Parathyroid adenoma (tissue), 2 donors: Measurements from ENCODE around the gene NEUROD1.
A peak's percentile ranks its signal among the peaks of the same experiment; 100 is the strongest.

Experiments used
- H2AFZ ChIP-seq: fragments of 300-600 bp; sonication (generic); one replicate; pipeline ENCODE4 v1.7.0; 2017; ENCODE audit warnings: antibody characterized with exemption, mild to moderate bottlenecking
- H3K27ac ChIP-seq: fragments of 300-600 bp; sonication (generic); one replicate; pipeline ENCODE4 v1.7.0; 2017
- H3K27me3 ChIP-seq: fragments of 300-600 bp; sonication (generic); one replicate; pipeline ENCODE4 v1.7.0; 2017; ENCODE audit warnings: low read length; ENCODE audit not compliant: control insufficient read depth, insufficient read depth
- H3K36me3 ChIP-seq: fragments of 300-600 bp; sonication (generic); one replicate; pipeline ENCODE4 v1.7.0; 2017; ENCODE audit warnings: low read length; ENCODE audit not compliant: control insufficient read depth, insufficient read depth
- H3K4me1 ChIP-seq: fragments of 300-600 bp; sonication (generic); one replicate; pipeline ENCODE4 v1.7.0; 2017; ENCODE audit warnings: control low read depth
- H3K4me2 ChIP-seq: fragments of 300-600 bp; sonication (generic); one replicate; pipeline ENCODE4 v1.7.0; 2017; ENCODE audit warnings: low read length
- H3K4me3 ChIP-seq: fragments of 300-600 bp; sonication (generic); one replicate; pipeline ENCODE4 v1.7.0; 2017; ENCODE audit warnings: low read depth, low read length
- H3K79me2 ChIP-seq: fragments of 300-600 bp; sonication (generic); one replicate; pipeline ENCODE4 v1.7.0; 2017; ENCODE audit warnings: control low read depth
- H3K9ac ChIP-seq: fragments of 300-600 bp; sonication (generic); one replicate; pipeline ENCODE4 v1.7.0; 2017; ENCODE audit warnings: mild to moderate bottlenecking
- H3K9me3 ChIP-seq: fragments of 300-600 bp; sonication (generic); one replicate; pipeline ENCODE4 v1.7.0; 2017; ENCODE audit warnings: low read length; ENCODE audit not compliant: control insufficient read depth
- TF ChIP-seq, protein P1 (sequence below): fragments of 300-600 bp; sonication (generic); IDR thresholded peaks from one replicate; pipeline ENCODE4 v1.7.0; 2017; ENCODE audit warnings: antibody characterized with exemption, mild to moderate bottlenecking
- donor health status: primary hyperparathyroidism.

NEUROD1 gene

DNA sequence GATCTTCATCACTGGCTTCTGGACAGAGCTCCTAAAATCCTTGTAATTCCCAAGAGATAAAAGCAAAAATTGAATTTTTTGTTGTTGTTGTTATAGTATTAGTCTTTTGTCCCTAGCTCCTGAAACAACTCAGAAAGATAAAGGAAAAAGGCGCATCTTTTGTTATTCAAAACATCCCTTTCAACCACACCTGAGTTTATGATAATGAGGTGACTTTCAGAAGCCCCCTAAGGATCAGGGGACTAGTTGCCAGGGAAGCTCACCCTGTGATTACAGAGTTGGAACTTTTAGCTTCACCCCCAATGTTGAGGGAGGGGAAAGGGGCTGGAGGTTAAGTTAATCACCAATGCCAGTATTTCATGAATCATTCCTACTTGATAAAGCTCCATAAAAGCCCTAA, 13.1 kb downstream of the NEUROD1 start:
- Histone ChIP-seq H3K4me3 (no peak overlapping the region), H3K27me3 (no peaks in the 10 kb centered on the region), H2AFZ (no peak overlapping the region), H3K79me2 (no peaks in the 10 kb centered on the region), H3K9ac (no peak overlapping the region), H3K9me3 (no peaks in the 10 kb centered on the region), H3K27ac (no peak overlapping the region), H3K4me1 (no peaks in the 10 kb centered on the region), H3K36me3 (no peaks in the 10 kb centered on the region), H3K4me2 (no peak overlapping the region)
- TF ChIP-seq, protein P1, sequence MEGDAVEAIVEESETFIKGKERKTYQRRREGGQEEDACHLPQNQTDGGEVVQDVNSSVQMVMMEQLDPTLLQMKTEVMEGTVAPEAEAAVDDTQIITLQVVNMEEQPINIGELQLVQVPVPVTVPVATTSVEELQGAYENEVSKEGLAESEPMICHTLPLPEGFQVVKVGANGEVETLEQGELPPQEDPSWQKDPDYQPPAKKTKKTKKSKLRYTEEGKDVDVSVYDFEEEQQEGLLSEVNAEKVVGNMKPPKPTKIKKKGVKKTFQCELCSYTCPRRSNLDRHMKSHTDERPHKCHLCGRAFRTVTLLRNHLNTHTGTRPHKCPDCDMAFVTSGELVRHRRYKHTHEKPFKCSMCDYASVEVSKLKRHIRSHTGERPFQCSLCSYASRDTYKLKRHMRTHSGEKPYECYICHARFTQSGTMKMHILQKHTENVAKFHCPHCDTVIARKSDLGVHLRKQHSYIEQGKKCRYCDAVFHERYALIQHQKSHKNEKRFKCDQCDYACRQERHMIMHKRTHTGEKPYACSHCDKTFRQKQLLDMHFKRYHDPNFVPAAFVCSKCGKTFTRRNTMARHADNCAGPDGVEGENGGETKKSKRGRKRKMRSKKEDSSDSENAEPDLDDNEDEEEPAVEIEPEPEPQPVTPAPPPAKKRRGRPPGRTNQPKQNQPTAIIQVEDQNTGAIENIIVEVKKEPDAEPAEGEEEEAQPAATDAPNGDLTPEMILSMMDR: no peak

GRCh38 chr2:181662287-181662686, 18.0 kb downstream of the NEUROD1 start:
- H3K27ac ChIP-seq: no peak overlapping the region

DNA sequence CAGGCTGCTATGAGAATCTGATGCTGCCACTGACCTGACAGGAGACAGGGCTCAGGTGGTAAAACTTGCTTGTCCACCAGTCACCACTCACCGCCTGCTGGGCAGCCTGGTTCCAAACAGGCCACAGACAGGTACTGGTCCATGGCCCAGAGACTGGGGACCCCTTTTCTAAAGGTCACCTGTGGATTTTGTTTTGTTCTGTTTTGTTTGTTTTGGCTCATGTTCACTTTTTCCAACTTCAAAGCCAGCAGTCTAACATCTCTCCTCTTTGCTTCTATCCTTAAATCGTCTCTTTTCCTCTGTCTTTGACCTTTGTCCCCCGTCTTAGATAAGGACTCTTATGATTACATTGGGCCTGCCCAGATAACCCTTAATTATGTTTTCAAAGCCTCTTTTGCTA, 20.1 kb downstream of the NEUROD1 start:
- TF ChIP-seq, protein P1: no peak
- no peaks in the 10 kb centered on the region for H3K79me2 ChIP-seq
- H3K27me3 ChIP-seq: no peaks in the 10 kb centered on the region
- no peak overlapping the region for H3K9ac ChIP-seq
- no peak overlapping the region for H3K4me3 ChIP-seq
- no peak overlapping the region for H2AFZ ChIP-seq
- no peaks in the 10 kb centered on the region for H3K9me3 ChIP-seq
- no peaks in the 10 kb centered on the region for H3K36me3 ChIP-seq
- peaks cover 4% of the 10 kb centered on the region for H3K4me1 ChIP-seq
- no peak overlapping the region for H3K4me2 ChIP-seq
- H3K27ac ChIP-seq: no peak overlapping the region

More at GRCh38 chr2:181662287-181662686, 18.0 kb downstream of the NEUROD1 start:
- H3K36me3 ChIP-seq: no peaks in the 10 kb centered on the region
- TF ChIP-seq, protein P1: no peak
- no peaks in the 10 kb centered on the region for H3K4me1 ChIP-seq
- no peak overlapping the region for H3K9ac ChIP-seq
- H3K27me3 ChIP-seq: no peaks in the 10 kb centered on the region
- no peaks in the 10 kb centered on the region for H3K9me3 ChIP-seq
- no peak overlapping the region for H2AFZ ChIP-seq
- H3K79me2 ChIP-seq: no peaks in the 10 kb centered on the region
- no peak overlapping the region for H3K4me3 ChIP-seq
- no peak overlapping the region for H3K4me2 ChIP-seq

GRCh38 chr2:181658444-181658843, 21.9 kb downstream of the NEUROD1 start:
- no peak overlapping the region for H3K9ac ChIP-seq
- H3K4me1 ChIP-seq: peaks cover 4% of the 10 kb centered on the region
- H3K79me2 ChIP-seq: no peaks in the 10 kb centered on the region
- H3K9me3 ChIP-seq: no peaks in the 10 kb centered on the region
- H3K27me3 ChIP-seq: no peaks in the 10 kb centered on the region
- TF ChIP-seq, protein P1: no peak
- H3K4me2 ChIP-seq: no peak overlapping the region
- H3K4me3 ChIP-seq: no peak overlapping the region
- no peaks in the 10 kb centered on the region for H3K36me3 ChIP-seq
- no peak overlapping the region for H3K27ac ChIP-seq
- H2AFZ ChIP-seq: peak overlapping the region; percentile 26

DNA sequence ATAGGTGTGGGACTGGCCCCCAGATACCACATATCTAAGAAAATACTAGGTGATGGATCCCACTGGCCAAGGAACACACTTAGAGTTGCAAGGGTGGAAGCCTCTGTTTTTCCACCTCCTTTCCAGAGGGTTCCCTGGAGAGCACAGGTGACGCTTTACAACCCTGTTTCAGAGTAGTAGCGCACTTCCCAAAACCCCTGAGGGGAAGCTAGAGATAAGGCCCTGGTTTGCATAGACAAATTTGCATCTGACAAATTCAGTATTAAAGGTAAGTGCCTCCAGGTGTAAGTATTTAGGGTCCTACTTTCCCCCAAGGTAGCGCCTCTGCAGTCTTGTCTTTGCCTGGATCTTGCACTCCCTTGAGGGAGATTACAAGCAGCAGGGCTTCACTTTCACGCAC, 22.9 kb downstream of the NEUROD1 start:
- Histone ChIP-seq H3K9me3 (no peaks in the 10 kb centered on the region), H3K9ac (no peak overlapping the region), H2AFZ (peak overlapping the region; percentile 93), H3K4me1 (peaks cover 4% of the 10 kb centered on the region), H3K27me3 (no peaks in the 10 kb centered on the region), H3K4me2 (peak overlapping the region; percentile 78), H3K4me3 (no peak overlapping the region), H3K27ac (no peak overlapping the region), H3K36me3 (no peaks in the 10 kb centered on the region), H3K79me2 (no peaks in the 10 kb centered on the region)
- TF ChIP-seq, protein P1: no peak
